Measurements from ENCODE around the gene TMEM135. TPM values are rescaled to one million over a fixed set of nuclear protein-coding genes. Genes with fewer than 3 reads are reported as not detected.
A peak's percentile ranks its signal among the peaks of the same experiment; 100 is the strongest.

The TMEM135 gene
- total RNA-seq, 2 experiments from 2014 or later = 24.7 to 30.0 TPM

DNA sequence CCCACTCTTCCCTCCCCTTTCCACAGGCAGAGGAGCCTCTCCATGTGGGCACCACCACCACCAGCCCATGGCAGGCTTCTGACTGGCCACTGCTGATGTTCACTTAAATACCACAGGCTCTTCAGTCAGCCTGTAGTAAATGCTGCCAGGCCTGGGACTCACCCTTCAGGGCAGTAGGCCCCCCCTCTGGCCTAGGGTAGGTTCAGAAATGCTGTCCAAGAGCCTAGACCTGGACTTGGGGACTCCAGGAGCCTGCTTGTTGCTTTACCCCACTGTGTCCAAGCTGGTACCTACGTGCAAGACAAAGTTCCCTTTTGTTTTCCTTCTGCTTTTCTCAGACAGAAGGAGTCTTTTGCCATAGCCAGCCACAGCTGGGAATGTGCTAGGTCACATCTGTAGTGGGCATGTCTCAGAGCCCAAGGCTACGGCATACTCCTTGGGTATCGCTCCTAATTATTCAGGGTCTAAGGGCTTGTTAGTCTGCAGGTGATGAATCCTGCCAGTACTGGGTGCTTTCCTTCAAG is 38.6 kb downstream of the TMEM135 start:
- H3K4me3 Mint-ChIP-seq = no peak overlapping the region
- H3K9me3 Mint-ChIP-seq = no peaks in the 10 kb centered on the region
- no peak for ATAC-seq
- H3K27ac Mint-ChIP-seq = no peak overlapping the region
- POLR2A ChIA-PET = no interaction called here
- peaks cover 3% of the 10 kb centered on the region for H3K4me1 Mint-ChIP-seq (ENCODE audit: low read depth)
- DNase-seq = no peak
- CTCF ChIA-PET = no interaction called here
- no peaks in the 10 kb centered on the region for H3K27me3 Mint-ChIP-seq
- TF ChIP-seq, protein P1, sequence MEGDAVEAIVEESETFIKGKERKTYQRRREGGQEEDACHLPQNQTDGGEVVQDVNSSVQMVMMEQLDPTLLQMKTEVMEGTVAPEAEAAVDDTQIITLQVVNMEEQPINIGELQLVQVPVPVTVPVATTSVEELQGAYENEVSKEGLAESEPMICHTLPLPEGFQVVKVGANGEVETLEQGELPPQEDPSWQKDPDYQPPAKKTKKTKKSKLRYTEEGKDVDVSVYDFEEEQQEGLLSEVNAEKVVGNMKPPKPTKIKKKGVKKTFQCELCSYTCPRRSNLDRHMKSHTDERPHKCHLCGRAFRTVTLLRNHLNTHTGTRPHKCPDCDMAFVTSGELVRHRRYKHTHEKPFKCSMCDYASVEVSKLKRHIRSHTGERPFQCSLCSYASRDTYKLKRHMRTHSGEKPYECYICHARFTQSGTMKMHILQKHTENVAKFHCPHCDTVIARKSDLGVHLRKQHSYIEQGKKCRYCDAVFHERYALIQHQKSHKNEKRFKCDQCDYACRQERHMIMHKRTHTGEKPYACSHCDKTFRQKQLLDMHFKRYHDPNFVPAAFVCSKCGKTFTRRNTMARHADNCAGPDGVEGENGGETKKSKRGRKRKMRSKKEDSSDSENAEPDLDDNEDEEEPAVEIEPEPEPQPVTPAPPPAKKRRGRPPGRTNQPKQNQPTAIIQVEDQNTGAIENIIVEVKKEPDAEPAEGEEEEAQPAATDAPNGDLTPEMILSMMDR (IDR thresholded peaks at IDR 0.05) = no peak
- intact Hi-C loops (cut with micrococcal nuclease) = no loop called here
- H3K36me3 Mint-ChIP-seq (ENCODE audit: low read depth) = peaks cover 24% of the 10 kb centered on the region

DNA sequence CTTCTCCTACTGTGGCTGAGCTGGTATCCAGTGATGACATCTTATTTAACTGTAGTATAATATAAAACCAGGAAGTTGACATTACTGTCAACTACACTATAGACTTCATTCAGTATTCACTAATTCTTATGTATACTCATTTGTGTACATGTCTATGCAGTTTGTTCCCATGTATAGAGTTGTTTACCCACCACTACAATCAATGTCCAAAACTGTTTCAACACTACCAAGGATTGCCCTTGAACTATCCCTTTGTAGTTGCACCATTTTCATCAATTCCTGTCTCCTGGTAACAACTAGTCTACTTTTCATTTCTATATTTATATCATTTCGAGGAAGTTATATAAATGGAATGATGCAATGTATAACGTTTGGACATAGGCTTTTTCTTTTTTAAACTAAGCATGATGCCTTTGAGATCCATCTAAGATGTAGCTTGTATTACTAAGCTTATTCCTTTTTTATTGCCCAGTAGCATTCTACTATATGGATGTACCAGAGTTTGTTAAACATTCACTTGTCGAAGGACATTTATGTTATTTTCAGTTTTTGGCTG is 39.2 kb downstream of the TMEM135 start:
- Mint-ChIP-seq H3K27me3 (no peaks in the 10 kb centered on the region), H3K36me3 (ENCODE audit: low read depth) (peaks cover 24% of the 10 kb centered on the region), H3K4me1 (ENCODE audit: low read depth) (peaks cover 9% of the 10 kb centered on the region), H3K9me3 (no peaks in the 10 kb centered on the region), H3K4me3 (no peak overlapping the region), H3K27ac (no peak overlapping the region)
- ATAC-seq (no peak), DNase-seq (no peak)
- POLR2A ChIA-PET = no interaction called here
- intact Hi-C loops (cut with micrococcal nuclease) = no loop called here
- CTCF ChIA-PET = no interaction called here
- TF ChIP-seq, protein P1 (IDR thresholded peaks at IDR 0.05) = no peak

DNA sequence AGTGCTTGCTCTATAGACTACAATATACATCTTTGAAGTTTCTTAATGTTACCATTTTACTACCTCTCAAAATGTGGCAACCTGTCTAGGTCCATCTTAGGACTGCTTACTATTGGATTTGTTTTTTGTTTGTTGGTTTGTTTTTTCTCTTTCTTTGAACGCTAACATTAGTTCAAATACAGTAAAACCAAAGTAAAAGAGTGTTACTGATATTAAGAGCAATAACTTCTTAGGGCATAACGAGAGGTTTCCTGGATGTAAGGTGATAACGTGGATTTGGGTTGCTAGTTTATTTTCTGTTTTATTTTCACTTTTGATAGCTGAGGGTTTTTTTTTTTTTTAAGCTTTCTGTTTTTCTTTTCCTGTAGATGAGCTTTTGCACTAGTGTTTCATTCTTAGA is 43.6 kb downstream of the TMEM135 start:
- no peaks in the 10 kb centered on the region for H3K9me3 Mint-ChIP-seq

DNA sequence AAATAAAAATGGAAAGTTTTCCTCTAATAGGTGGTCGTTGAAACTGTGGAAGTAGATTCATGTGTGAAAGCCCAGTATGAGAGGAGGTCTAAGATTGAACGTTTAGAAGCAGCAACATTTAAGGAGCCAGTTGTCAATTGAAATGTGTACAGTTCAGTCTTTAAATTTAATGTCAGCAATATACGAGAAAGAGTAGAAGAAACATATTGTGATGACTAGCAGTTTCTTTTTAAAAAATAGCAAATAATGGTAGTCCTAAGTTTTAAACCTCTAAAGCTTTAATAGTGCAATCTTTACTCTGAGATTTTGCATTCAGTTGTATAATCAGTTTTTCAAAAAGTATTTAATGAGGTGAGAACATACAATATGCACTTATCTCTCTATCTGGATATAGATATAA is 44.9 kb downstream of the TMEM135 start:
- Mint-ChIP-seq H3K27ac (no peak overlapping the region), H3K4me1 (ENCODE audit: low read depth) (peaks cover 23% of the 10 kb centered on the region), H3K9me3 (peaks cover 7% of the 10 kb centered on the region), H3K36me3 (ENCODE audit: low read depth) (peaks cover 26% of the 10 kb centered on the region), H3K27me3 (no peaks in the 10 kb centered on the region), H3K4me3 (no peak overlapping the region)
- ATAC-seq (no peak), DNase-seq (no peak)
- CTCF ChIA-PET = interaction anchor here (0.9 to 1.8 kb wide), 2 partner anchors 15 to 40 kb away, joined by 3 read pairs; no protein-coding TSS in a partner anchor
- TF ChIP-seq, protein P1 (IDR thresholded peaks at IDR 0.05) = no peak
- intact Hi-C loops (cut with micrococcal nuclease) = no loop called here
- POLR2A ChIA-PET = interaction anchor here (1.4 kb wide), 1 partner anchor 45 kb away, joined by 4 read pairs; the partner anchor contains the start of gene TMEM135

More for the DNA sequence above, 43.6 kb downstream of the TMEM135 start:
- ChIA-PET POLR2A (interaction anchor here (1.4 kb wide), 1 partner anchor 44 kb away, joined by 4 read pairs; the partner anchor contains the start of gene TMEM135), CTCF (interaction anchor here (1.1 to 1.5 kb wide), 2 partner anchors 11 to 16 kb away, joined by 3 to 9 read pairs; no protein-coding TSS in a partner anchor)
- Mint-ChIP-seq H3K27ac (peak overlapping the region; percentile 89), H3K27me3 (no peaks in the 10 kb centered on the region), H3K4me1 (ENCODE audit: low read depth) (peaks cover 23% of the 10 kb centered on the region), H3K36me3 (ENCODE audit: low read depth) (peaks cover 23% of the 10 kb centered on the region), H3K4me3 (peak overlapping the region; percentile 76)
- TF ChIP-seq, protein P1 (IDR thresholded peaks at IDR 0.05) = no peak
- intact Hi-C loops (cut with micrococcal nuclease) = no loop called here
- DNase-seq (no peak), ATAC-seq (peak; percentile 60)

DNA sequence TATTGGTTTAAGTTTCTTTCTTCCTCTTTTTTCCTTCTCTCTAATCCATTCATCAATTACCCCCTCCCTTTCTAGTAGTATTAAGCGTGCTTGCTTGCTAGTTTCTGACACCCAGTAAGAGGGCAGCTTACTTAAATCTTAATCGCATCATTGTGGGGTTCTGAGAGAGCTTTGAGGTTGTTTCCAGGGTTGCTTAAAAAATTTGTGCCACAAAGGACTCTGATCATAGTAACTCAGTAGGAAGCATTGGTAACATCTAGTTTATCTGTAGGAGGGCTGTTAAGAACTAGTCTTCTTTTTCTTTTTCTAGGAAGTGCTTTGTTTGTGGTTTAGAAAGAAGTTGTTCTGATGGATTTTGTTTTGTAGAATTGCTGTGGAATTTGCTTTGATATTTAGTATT is 45.3 kb downstream of the TMEM135 start:
- Mint-ChIP-seq H3K9me3 (peaks cover 7% of the 10 kb centered on the region), H3K27me3 (no peaks in the 10 kb centered on the region), H3K4me3 (no peak overlapping the region), H3K4me1 (ENCODE audit: low read depth) (peaks cover 23% of the 10 kb centered on the region), H3K36me3 (ENCODE audit: low read depth) (peaks cover 28% of the 10 kb centered on the region), H3K27ac (no peak overlapping the region)
- ChIA-PET POLR2A (no interaction called here), CTCF (interaction anchor here (1.8 kb wide), 1 partner anchor 15 kb away, joined by 3 read pairs; no protein-coding TSS in a partner anchor)
- intact Hi-C loops (cut with micrococcal nuclease) = no loop called here
- TF ChIP-seq, protein P1 (IDR thresholded peaks at IDR 0.05) = no peak
- ATAC-seq (peak; percentile 68), DNase-seq (no peak)

Measured in activated CD8-positive, alpha-beta T cell treated with anti-CD3 and anti-CD28 coated beads for 36 hours (primary cell).